Lower lobe of right lung (tissue), 2 donors: ENCODE data around the gene NXPH2. TPM values are rescaled to one million over a fixed set of nuclear protein-coding genes. Genes with fewer than 3 reads are reported as not detected.

ENCODE experiments used
- ATAC-seq, 2 donors: fragments of 200-7000 bp; cut with Tn5 transposase; one replicate each; pipeline ENCODE4 v1.9.1; 2020 to 2022; ENCODE audit warnings: mild to moderate bottlenecking in 2 of 2, moderate library complexity in 2 of 2
- DNase-seq: peaks from one replicate; pipeline ENCODE4 v3.0.0-alpha.2; 2020
- H3K27ac ChIP-seq: fragments of 200-600 bp; one replicate; pipeline ENCODE4 v1.8.0; 2022
- H3K27me3 ChIP-seq: fragments of 200-600 bp; one replicate; pipeline ENCODE4 v1.8.0; 2022; ENCODE audit warnings: low read depth
- H3K36me3 ChIP-seq: fragments of 200-600 bp; one replicate; pipeline ENCODE4 v1.8.0; 2022; ENCODE audit warnings: mild to moderate bottlenecking
- H3K4me1 ChIP-seq: fragments of 200-600 bp; one replicate; pipeline ENCODE4 v1.8.0; 2022
- H3K4me3 ChIP-seq: fragments of 200-600 bp; one replicate; pipeline ENCODE4 v1.8.0; 2022; ENCODE audit warnings: mild to moderate bottlenecking
- H3K9me3 ChIP-seq: fragments of 200-600 bp; one replicate; pipeline ENCODE4 v1.8.0; 2022
- CTCF ChIP-seq: fragments of 200-600 bp; IDR thresholded peaks from one replicate; pipeline ENCODE4 v1.8.0; 2022; ENCODE audit warnings: antibody characterized with exemption, mild to moderate bottlenecking
- intact Hi-C: fragments of 100-400 bp; cut with DNase I; formaldehyde crosslinking; loops from one replicate; pipeline ENCODE4 v1.11.0; 2022
- total RNA-seq: library from RNA; stranded (reverse); fragmentation: NEBNext Ultra II Directional; extraction: Animal tissue kit (Norgen Biotek cat#: 25700); gene quantifications from one replicate; pipeline ENCODE4 v1.2.1, GENCODE V29; 2021
- donor health status: DM: no; HTN: yes; CAD: no; lungs with severe emphysema.

NXPH2 gene
- total RNA-seq, 1 donor from 2014 or later, result not detected

- no peak for TF ChIP-seq CTCF
- no peak overlapping the region for H3K4me3 ChIP-seq
- no peaks in the 10 kb centered on the region for H3K4me1 ChIP-seq
- no peak for DNase-seq
- no peaks in the 10 kb centered on the region for H3K9me3 ChIP-seq
- ATAC-seq, result no peak
- no peak overlapping the region for H3K27ac ChIP-seq
- intact Hi-C loops, result no loop called here
- H3K27me3 ChIP-seq, result no peaks in the 10 kb centered on the region
- H3K36me3 ChIP-seq, result no peaks in the 10 kb centered on the region
These were observed 61.8 kb downstream of the NXPH2 start for GRCh38 chr2:138718405-138718804.

- Histone ChIP-seq H3K27me3 (no peaks in the 10 kb centered on the region), H3K9me3 (no peaks in the 10 kb centered on the region), H3K4me1 (no peaks in the 10 kb centered on the region), H3K36me3 (no peaks in the 10 kb centered on the region), H3K27ac (no peak overlapping the region), H3K4me3 (no peak overlapping the region)
- TF ChIP-seq CTCF, result no peak
- no peak for ATAC-seq
- no peak for DNase-seq
- intact Hi-C loops, result no loop called here
These were observed 64.0 kb downstream of the NXPH2 start for GRCh38 chr2:138716183-138716582.

DNA sequence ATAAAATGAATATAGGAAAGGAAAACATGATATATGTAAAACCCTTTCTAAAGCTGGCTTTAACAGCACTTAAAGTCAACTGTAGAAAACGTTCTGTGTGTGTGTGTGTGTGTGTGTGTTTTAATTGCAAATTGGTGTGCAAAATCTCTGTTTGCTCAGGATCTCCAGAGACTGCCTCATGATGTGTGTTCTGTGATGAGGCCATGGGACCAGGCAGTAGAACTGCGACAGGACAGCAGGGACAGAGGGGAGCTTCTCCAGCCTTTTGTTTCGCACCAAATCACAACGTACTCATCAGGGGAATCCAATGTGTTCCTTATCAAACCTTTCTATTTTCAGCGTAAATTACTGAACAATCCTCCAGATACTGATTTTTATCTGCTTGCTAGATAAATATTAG is 66.7 kb downstream of the NXPH2 start:
- no peak overlapping the region for H3K4me3 ChIP-seq
- ATAC-seq (no peak), DNase-seq (no peak)
- H3K27me3 ChIP-seq, result no peaks in the 10 kb centered on the region
- no peak overlapping the region for H3K27ac ChIP-seq
- TF ChIP-seq CTCF, result no peak
- H3K36me3 ChIP-seq, result no peaks in the 10 kb centered on the region
- peaks cover 5% of the 10 kb centered on the region for H3K4me1 ChIP-seq
- H3K9me3 ChIP-seq, result no peaks in the 10 kb centered on the region
- intact Hi-C loops, result no loop called here

GRCh38 chr2:138713069-138713496 is 67.1 kb downstream of the NXPH2 start:
- H3K36me3 ChIP-seq, result no peaks in the 10 kb centered on the region
- H3K4me3 ChIP-seq, result no peak overlapping the region
- intact Hi-C loops, result no loop called here

DNA sequence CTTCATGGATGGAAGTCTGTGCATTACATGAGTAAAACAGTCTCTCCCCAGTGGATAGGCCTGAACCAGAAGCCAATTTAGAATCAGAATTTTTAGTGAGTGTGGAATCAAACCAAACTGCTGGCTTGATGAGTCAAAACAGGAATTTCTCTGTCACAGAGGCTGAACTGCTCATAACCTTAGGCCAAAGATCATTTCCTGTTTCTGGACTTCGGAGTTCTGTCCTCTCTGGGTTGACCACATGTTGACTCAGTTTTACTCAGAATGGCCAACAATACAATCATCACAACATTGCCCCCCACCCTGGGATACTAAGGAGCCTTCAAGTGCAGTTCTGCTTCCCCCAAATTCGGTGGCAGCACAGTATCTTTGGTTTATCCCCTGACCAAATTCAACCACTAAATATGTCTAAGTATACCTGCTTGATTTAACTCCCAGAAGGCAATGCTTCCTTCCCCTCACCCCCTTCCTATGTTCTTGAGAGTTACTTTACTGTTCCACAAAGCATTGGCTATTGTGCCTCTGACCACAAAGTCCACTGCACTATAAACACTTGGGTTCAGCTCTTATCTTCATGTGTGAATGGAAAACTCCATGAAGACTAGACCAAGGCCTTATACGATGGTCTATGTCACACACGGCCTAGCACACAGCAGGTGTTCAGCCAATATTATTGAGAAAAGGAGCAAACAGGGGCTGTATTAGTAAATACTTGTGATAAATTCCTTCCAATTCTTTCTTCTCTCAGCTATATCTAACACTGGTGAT is 67.8 kb downstream of the NXPH2 start:
- Histone ChIP-seq H3K27ac (no peak overlapping the region), H3K4me1 (peaks cover 5% of the 10 kb centered on the region), H3K27me3 (no peaks in the 10 kb centered on the region), H3K9me3 (no peaks in the 10 kb centered on the region), H3K4me3 (no peak overlapping the region), H3K36me3 (no peaks in the 10 kb centered on the region)
- intact Hi-C loops, result no loop called here
- no peak for TF ChIP-seq CTCF
- no peak for DNase-seq
- no peak for ATAC-seq

More at GRCh38 chr2:138713069-138713496, 67.1 kb downstream of the NXPH2 start:
- Histone ChIP-seq H3K9me3 (no peaks in the 10 kb centered on the region), H3K27ac (no peak overlapping the region), H3K4me1 (peaks cover 5% of the 10 kb centered on the region), H3K27me3 (no peaks in the 10 kb centered on the region)
- DNase-seq (no peak), ATAC-seq (no peak)
- TF ChIP-seq CTCF, result no peak
